SK-N-MC (cell line): ENCODE data around the gene SNX18.

Experiments
- EZH2 ChIP-seq: fragments of 200-600 bp; sonication (generic); IDR thresholded peaks from one replicate; pipeline ENCODE4 v1.6.1; 2017; ENCODE audit warnings: antibody characterized with exemption
- POLR2AphosphoS5 ChIP-seq: IDR thresholded peaks from 2 replicates; pipeline ENCODE4 v1.6.1; 2012; ENCODE audit warnings: mild to moderate bottlenecking, low read depth, low read length, borderline replicate concordance

DNA sequence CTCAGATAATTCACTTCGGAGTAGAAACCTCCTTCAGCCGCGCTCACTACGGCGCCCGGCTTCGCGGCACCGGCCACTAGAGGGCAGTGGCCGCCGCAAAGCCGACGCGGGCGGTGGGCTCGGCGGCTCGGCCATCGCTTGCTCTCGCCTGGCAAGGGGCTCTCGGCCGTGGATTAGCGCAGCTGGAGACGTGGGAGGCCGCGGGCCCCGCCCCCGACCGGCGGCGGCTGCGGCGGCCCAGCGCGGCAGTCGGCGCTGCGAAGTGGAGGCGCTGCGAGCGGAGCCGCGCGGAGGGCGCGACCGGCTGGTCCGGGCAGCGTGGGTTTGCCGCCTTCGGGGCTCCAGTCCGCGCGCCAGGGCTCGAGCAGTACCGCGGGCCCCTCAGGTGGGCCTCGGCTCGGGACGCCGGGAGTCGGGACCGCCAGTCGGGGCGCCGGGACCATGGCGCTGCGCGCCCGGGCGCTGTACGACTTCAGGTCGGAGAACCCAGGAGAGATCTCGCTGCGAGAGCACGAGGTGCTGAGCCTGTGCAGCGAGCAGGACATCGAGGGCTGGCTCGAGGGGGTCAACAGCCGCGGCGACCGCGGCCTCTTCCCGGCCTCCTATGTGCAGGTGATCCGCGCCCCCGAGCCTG is at the start of gene SNX18:
- TF ChIP-seq POLR2AphosphoS5: no peak; the same call in 1 of the 2 replicates
- no peak for TF ChIP-seq EZH2
